Ascending aorta (tissue), 2 donors: Measurements from ENCODE around the gene ANKH. TPM values are rescaled to one million over a fixed set of nuclear protein-coding genes. Genes with fewer than 3 reads are reported as not detected.

Experiments
- DNase-seq, 2 donors: peaks; one replicate each; pipeline ENCODE4 v3.0.0-alpha.2; 2019; ENCODE audit warnings: low spot score in 2 of 2
- H3K27ac ChIP-seq, 2 donors: fragments of 200-600 bp; sonication (generic); one replicate each; pipeline ENCODE4 v1.5.1; 2016 to 2017; ENCODE audit warnings: mild to moderate bottlenecking in 1 of 2
- H3K27me3 ChIP-seq: fragments of 200-600 bp; sonication (generic); one replicate; pipeline ENCODE4 v1.5.1; 2017
- H3K36me3 ChIP-seq, 2 donors: fragments of 200-600 bp; sonication (generic); one replicate each; pipeline ENCODE4 v1.5.1; 2016
- H3K4me1 ChIP-seq, 2 donors: fragments of 200-600 bp; sonication (generic); one replicate each; pipeline ENCODE4 v1.5.1; 2016 to 2017; ENCODE audit warnings: mild to moderate bottlenecking in 1 of 2
- H3K4me3 ChIP-seq, 2 donors: fragments of 200-600 bp; sonication (generic); one replicate each; pipeline ENCODE4 v1.5.1; 2016 to 2017; ENCODE audit warnings: mild to moderate bottlenecking in 1 of 2
- H3K9me3 ChIP-seq, 2 donors: fragments of 200-600 bp; sonication (generic); one replicate each; pipeline ENCODE4 v1.5.1; 2016
- CTCF ChIP-seq, 3 experiments: fragments of 200-600 bp in 2 of 3; fragments of 450-650 bp in 1 of 3; sonication (generic) in 2 of 3; IDR thresholded peaks; one replicate each; pipeline ENCODE4 v1.5.1; 2016 to 2019; ENCODE audit warnings: antibody characterized with exemption in 3 of 3, mild to moderate bottlenecking in 1 of 3, moderate library complexity in 1 of 3
- intact Hi-C: fragments of 100-400 bp; cut with DNase I; formaldehyde crosslinking; loops from one replicate; pipeline ENCODE4 v1.15.1; 2023
- total RNA-seq: library from RNA; depleted of rRNA; stranded (reverse); fragments of >200 nt; gene quantifications from one replicate; pipeline ENCODE4 v1.1.0, GENCODE V29; 2016

The ANKH gene
- total RNA-seq, 1 donor from 2014 or later, result 388 TPM

- intact Hi-C loops, result loop anchor here (5.0 kb wide), 1 partner anchor 131 kb away; the partner anchor contains the start of gene ANKH
- H3K27ac ChIP-seq, result no peak overlapping the region
- TF ChIP-seq CTCF (IDR thresholded peaks at IDR 0.05), result no peak
- H3K4me3 ChIP-seq, result no peak overlapping the region
- H3K36me3 ChIP-seq, result peaks cover 25 to 58% of the 10 kb centered on the region in 2 donors
- no peak for DNase-seq
- H3K4me1 ChIP-seq, result peaks cover 11 to 36% of the 10 kb centered on the region in 2 donors
- no peaks in the 10 kb centered on the region for H3K27me3 ChIP-seq
- H3K9me3 ChIP-seq, result no peaks in the 10 kb centered on the region
These were observed 130.4 kb downstream of the ANKH start for GRCh38 chr5:14741131-14741530.

DNA sequence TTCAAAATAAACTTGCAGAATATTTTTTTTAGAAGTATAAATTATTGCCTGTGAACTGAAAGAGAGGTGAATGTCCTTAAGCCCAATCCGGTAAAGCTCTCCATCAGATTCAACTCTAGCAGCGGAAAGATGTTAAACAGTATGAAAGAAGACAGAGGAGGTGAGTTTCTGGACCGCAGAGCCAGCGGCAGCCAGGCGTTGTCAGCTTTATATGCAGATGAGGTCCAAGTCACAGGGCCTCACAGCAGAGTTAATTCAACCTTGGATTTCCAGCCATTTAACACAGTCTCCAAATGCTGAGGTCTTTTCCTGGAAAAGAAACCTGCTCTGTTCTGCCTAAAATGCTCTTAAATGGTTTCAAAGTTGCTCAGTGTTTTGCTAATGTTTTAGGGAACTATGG is 131.6 kb downstream of the ANKH start:
- H3K9me3 ChIP-seq, result no peaks in the 10 kb centered on the region
- H3K27ac ChIP-seq, result peak overlapping the region; percentile 70 to 75
- TF ChIP-seq CTCF (IDR thresholded peaks at IDR 0.05), result no peak
- H3K27me3 ChIP-seq, result no peaks in the 10 kb centered on the region
- intact Hi-C loops, result loop anchor here (5.0 kb wide), 1 partner anchor 132 kb away; the partner anchor contains the start of gene ANKH
- DNase-seq, result no peak
- peaks cover 11 to 43% of the 10 kb centered on the region in 2 donors for H3K4me1 ChIP-seq
- H3K36me3 ChIP-seq, result peaks cover 16 to 47% of the 10 kb centered on the region in 2 donors
- no peak overlapping the region for H3K4me3 ChIP-seq

DNA sequence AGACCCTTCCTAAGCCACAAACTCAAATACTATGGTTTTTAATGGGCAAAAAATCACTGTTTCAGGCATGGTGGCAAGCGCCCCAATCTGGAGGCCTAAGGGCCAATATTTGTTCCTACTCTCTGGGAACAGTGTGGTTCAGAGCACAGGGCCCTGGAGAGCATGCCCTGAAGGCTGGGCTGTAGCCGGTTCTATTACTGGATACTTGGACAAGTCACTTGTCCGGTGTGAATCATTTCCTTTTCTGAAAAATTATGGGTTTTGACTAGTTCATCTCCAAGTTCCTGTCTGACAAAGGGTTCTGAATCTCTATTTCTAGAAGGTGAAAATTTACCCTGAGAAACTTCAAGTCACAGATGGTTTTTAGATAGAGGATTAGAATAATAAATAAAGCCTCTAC is 132.0 kb downstream of the ANKH start:
- intact Hi-C loops, result no loop called here
- H3K27ac ChIP-seq, result peak overlapping the region; percentile 70 to 75

GRCh38 chr5:14738050-14738449 is 133.5 kb downstream of the ANKH start:
- Histone ChIP-seq H3K4me3 (no peak overlapping the region), H3K27ac (peak overlapping the region; percentile 70 to 75), H3K9me3 (no peaks in the 10 kb centered on the region), H3K36me3 (peaks cover 22 to 56% of the 10 kb centered on the region in 2 donors), H3K4me1 (peaks cover 8 to 29% of the 10 kb centered on the region in 2 donors), H3K27me3 (no peaks in the 10 kb centered on the region)
- intact Hi-C loops, result no loop called here
- TF ChIP-seq CTCF (IDR thresholded peaks at IDR 0.05), result no peak
- DNase-seq, result no peak

More for the DNA sequence above, 132.0 kb downstream of the ANKH start:
- Histone ChIP-seq H3K4me1 (peaks cover 10 to 42% of the 10 kb centered on the region in 2 donors), H3K27me3 (no peaks in the 10 kb centered on the region), H3K36me3 (peaks cover 17 to 43% of the 10 kb centered on the region in 2 donors), H3K9me3 (no peaks in the 10 kb centered on the region), H3K4me3 (no peak overlapping the region)
- TF ChIP-seq CTCF (IDR thresholded peaks at IDR 0.05), result no peak
- peak in 1 of 2 donors; percentile 79 for DNase-seq

- TF ChIP-seq CTCF (IDR thresholded peaks at IDR 0.05), result no peak
- no peak for DNase-seq
- no peak overlapping the region for H3K4me3 ChIP-seq
- H3K4me1 ChIP-seq, result peaks cover 8 to 21% of the 10 kb centered on the region in 2 donors
- H3K27ac ChIP-seq, result no peak overlapping the region
- intact Hi-C loops, result no loop called here
- no peaks in the 10 kb centered on the region for H3K9me3 ChIP-seq
- H3K27me3 ChIP-seq, result no peaks in the 10 kb centered on the region
- peaks cover 30 to 54% of the 10 kb centered on the region in 2 donors for H3K36me3 ChIP-seq
These were observed 134.3 kb downstream of the ANKH start for GRCh38 chr5:14737291-14737690.

DNA sequence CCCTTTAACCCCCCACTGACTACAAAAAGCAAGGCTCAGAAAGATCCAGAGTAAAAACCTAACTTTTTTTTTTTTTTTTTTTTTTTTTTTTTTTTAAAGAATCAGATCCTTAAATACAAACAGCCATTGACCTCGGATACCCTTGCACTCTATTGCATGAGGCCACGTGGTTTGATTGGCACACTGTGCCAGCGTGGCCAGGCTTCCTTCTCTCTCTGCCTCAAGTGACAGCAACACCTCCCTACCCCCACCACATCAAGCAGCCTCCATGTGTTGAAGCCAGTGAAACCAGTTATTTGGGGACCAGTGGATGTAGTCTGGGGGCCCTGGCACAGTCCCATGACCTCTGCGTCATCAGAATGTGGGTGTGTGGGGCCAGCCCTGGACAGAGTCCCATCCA is 135.6 kb downstream of the ANKH start:
- intact Hi-C loops, result no loop called here
- H3K4me1 ChIP-seq, result peaks cover 8 to 21% of the 10 kb centered on the region in 2 donors
- H3K27me3 ChIP-seq, result no peaks in the 10 kb centered on the region
- peaks cover 34 to 43% of the 10 kb centered on the region in 2 donors for H3K36me3 ChIP-seq
- H3K9me3 ChIP-seq, result no peaks in the 10 kb centered on the region
- TF ChIP-seq CTCF (IDR thresholded peaks at IDR 0.05), result no peak
- no peak for DNase-seq
- no peak overlapping the region for H3K4me3 ChIP-seq
- H3K27ac ChIP-seq, result no peak overlapping the region
